Brain pericyte (primary cell): ENCODE data around the gene ITGA2B.
"Not testable (repeated sequence)": the region's sequence is repeated elsewhere in the genome, so short reads cannot be mapped to it uniquely, and the experiment has no call there.

ENCODE experiments used
- DNase-seq: peaks from one replicate; pipeline ENCODE4 v3.0.0-alpha.2; 2012; ENCODE audit warnings: low read depth, low spot score

The ITGA2B gene

DNA sequence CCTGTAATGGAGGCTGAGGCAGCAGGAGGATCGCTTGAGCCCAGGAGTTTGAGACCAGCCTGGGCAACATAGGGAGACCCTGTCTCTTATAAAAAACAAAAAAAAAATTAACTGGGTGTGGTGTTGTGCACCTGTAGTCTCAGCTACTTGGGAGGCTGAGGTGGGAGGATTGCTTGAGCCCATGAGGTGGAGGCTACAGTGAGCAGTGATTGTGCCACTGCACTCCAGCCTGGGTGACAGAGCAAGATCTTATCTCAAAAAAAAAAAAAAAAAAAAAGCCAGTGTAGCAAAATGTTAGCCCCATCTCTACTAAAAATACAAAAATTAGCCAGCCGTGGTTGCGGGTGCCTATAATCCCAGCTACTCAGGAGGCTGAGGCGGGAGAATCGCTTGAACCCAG lies 59.2 kb downstream of the ITGA2B start:
- not testable (repeated sequence) for DNase-seq

- not testable (repeated sequence) for DNase-seq
Observed at GRCh38 chr17:44329516-44329915, 59.9 kb downstream of the ITGA2B start.

- DNase-seq: no peak
Observed at GRCh38 chr17:44327715-44328449, 61.6 kb downstream of the ITGA2B start.

GRCh38 chr17:44326861-44327444 lies 62.5 kb downstream of the ITGA2B start:
- peak; percentile 82 for DNase-seq

- peak; percentile 65 for DNase-seq
Observed at GRCh38 chr17:44324571-44325275, 64.7 kb downstream of the ITGA2B start, which contains the start of gene SLC25A39. SLC25A39 (minus strand) TSS chr17:44324823; CDS start chr17:44323562, 1,261 bp downstream.

- DNase-seq: no peak
Observed at GRCh38 chr17:44324092-44324570, 65.3 kb downstream of the ITGA2B start.

GRCh38 chr17:44323359-44324091 lies 65.9 kb downstream of the ITGA2B start:
- DNase-seq: no peak

GRCh38 chr17:44322236-44322895 lies 67.1 kb downstream of the ITGA2B start:
- DNase-seq: no peak
